ENCODE measurements around the gene BBS9.
"Not testable (repeated sequence)": the region's sequence is repeated elsewhere in the genome, so short reads cannot be mapped to it uniquely, and the experiment has no call there.

BBS9 gene

DNA sequence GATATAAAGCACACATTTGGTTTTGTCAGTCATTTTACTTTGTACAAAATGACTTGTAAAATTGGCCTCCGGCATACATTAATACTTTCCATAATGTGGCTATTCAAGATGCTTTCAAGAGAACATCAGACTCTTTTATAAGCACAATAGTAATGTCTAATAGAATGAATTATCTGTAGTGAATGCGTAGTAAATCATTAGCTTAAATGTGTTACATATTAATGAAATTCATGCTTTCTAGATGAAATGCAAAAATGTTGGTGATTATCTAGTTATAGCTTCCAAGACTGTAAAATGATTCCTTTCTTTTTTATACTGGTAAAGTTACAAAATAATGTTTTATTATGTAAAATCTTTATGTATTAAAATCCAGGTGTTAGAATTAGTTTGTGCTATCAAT is 144.0 kb downstream of the BBS9 start:
- Histone ChIP-seq H3K27ac (ENCODE audit: low read length) (no peak overlapping the region), H3K27me3 (ENCODE audit: control insufficient read depth in 1 of 2, insufficient read depth in 2 of 2, low read length in 2 of 2) (no peaks in the 10 kb centered on the region), H3K4me3 (ENCODE audit: low read length in 2 of 2) (no peak overlapping the region), H3K9me3 (ENCODE audit: control insufficient read depth in 2 of 2, low read length in 2 of 2) (peaks cover under 1% of the 10 kb centered on the region in 2 donors), H3K36me3 (ENCODE audit: control insufficient read depth in 2 of 2, insufficient read depth in 2 of 2, low read length in 2 of 2) (peaks cover 2 to 3% of the 10 kb centered on the region in 2 donors), H3K9ac (ENCODE audit: low read length in 2 of 2) (no peak overlapping the region), H3K4me1 (ENCODE audit: control insufficient read depth, insufficient read depth, low read length) (no peaks in the 10 kb centered on the region)

DNA sequence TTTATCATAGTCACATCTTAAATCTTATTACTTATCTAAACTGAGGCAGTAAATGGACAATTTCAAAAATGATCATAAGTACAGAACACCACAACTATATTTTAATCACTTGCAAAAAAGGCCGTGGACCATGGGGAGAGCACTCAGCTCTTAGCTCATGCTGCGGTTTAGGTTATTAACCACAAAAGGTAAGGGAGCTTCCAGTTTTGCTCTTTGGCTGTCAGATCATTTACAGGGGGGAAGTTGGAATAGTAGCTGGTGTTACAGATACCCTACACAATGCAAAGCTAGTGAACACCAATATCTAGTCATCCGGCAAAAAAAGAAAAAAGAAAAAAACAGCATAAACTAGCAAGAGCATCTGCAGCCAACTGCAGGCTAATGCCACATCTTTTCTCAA is 147.0 kb downstream of the BBS9 start:
- Histone ChIP-seq H3K9ac (ENCODE audit: low read length in 2 of 2) (no peak overlapping the region), H3K27me3 (ENCODE audit: control insufficient read depth in 1 of 2, insufficient read depth in 2 of 2, low read length in 2 of 2) (no peaks in the 10 kb centered on the region), H3K36me3 (ENCODE audit: control insufficient read depth in 2 of 2, insufficient read depth in 2 of 2, low read length in 2 of 2) (peaks cover 3 to 4% of the 10 kb centered on the region in 2 donors), H3K9me3 (ENCODE audit: control insufficient read depth in 2 of 2, low read length in 2 of 2) (peaks cover 5 to 7% of the 10 kb centered on the region in 2 donors), H3K4me3 (ENCODE audit: low read length in 2 of 2) (no peak overlapping the region), H3K27ac (ENCODE audit: low read length) (no peak overlapping the region), H3K4me1 (ENCODE audit: control insufficient read depth, insufficient read depth, low read length) (no peaks in the 10 kb centered on the region)

- Histone ChIP-seq H3K27ac (ENCODE audit: low read length) (no peak overlapping the region), H3K4me1 (ENCODE audit: control insufficient read depth, insufficient read depth, low read length) (no peaks in the 10 kb centered on the region), H3K27me3 (ENCODE audit: control insufficient read depth in 1 of 2, insufficient read depth in 2 of 2, low read length in 2 of 2) (no peaks in the 10 kb centered on the region), H3K9ac (ENCODE audit: low read length in 2 of 2) (no peak overlapping the region), H3K36me3 (ENCODE audit: control insufficient read depth in 2 of 2, insufficient read depth in 2 of 2, low read length in 2 of 2) (peaks cover 3 to 4% of the 10 kb centered on the region in 2 donors), H3K9me3 (ENCODE audit: control insufficient read depth in 2 of 2, low read length in 2 of 2) (peaks cover 5 to 7% of the 10 kb centered on the region in 2 donors), H3K4me3 (ENCODE audit: low read length in 2 of 2) (no peak overlapping the region)
Measured at GRCh38 chr7:33276729-33277128, 147.4 kb downstream of the BBS9 start.

DNA sequence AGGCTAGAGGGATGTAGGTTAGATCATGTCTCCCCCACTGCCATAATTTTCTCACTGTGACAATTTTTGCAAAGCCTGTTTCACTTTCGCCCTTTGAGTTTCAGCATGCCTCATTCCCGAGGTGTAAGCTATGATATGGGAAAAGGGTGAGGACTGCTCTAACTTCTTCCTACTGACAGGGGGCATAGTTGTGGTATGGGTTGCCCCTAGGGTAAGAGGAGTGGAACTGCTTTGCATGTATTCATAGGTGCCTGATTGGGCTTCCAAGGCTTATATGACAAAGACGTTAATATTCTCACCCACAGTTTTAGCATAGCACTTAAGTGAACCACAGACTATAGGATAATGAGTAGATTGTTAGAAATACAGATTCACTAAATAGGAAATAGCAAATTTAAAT is 148.7 kb downstream of the BBS9 start:
- no peaks in the 10 kb centered on the region for H3K4me1 ChIP-seq (ENCODE audit: control insufficient read depth, insufficient read depth, low read length)
- H3K4me3 ChIP-seq (ENCODE audit: low read length in 2 of 2), result no peak overlapping the region
- peaks cover 2 to 4% of the 10 kb centered on the region in 2 donors for H3K36me3 ChIP-seq (ENCODE audit: control insufficient read depth in 2 of 2, insufficient read depth in 2 of 2, low read length in 2 of 2)
- H3K27ac ChIP-seq (ENCODE audit: low read length), result no peak overlapping the region
- no peaks in the 10 kb centered on the region for H3K27me3 ChIP-seq (ENCODE audit: control insufficient read depth in 1 of 2, insufficient read depth in 2 of 2, low read length in 2 of 2)
- H3K9me3 ChIP-seq (ENCODE audit: control insufficient read depth in 2 of 2, low read length in 2 of 2), result peaks cover 5 to 7% of the 10 kb centered on the region in 2 donors
- no peak overlapping the region for H3K9ac ChIP-seq (ENCODE audit: low read length in 2 of 2)

DNA sequence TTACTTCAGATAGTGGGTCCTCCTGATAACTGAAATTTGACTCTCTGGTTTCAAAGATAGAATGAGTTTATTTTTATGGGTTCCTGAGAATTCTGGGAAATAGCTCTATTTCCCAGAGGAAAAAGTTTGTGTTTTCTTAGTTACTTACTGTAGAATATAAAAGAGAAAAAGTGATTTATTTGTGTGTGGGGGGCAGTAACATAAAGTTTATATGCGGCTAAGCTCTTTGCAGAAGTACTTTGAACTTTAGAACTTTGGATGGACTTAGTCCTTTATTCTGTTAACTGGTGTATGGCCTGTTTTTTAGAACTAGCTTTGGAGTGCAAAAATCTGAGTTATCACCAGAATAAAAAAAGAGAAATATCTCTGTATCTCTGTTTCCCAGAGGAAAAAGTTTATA is 157.1 kb downstream of the BBS9 start:
- Histone ChIP-seq H3K27ac (ENCODE audit: low read length) (no peak overlapping the region), H3K9me3 (ENCODE audit: control insufficient read depth in 2 of 2, low read length in 2 of 2) (no peaks in the 10 kb centered on the region), H3K4me3 (ENCODE audit: low read length in 2 of 2) (no peak overlapping the region), H3K36me3 (ENCODE audit: control insufficient read depth in 2 of 2, insufficient read depth in 2 of 2, low read length in 2 of 2) (no peaks in the 10 kb centered on the region), H3K27me3 (ENCODE audit: control insufficient read depth in 1 of 2, insufficient read depth in 2 of 2, low read length in 2 of 2) (no peaks in the 10 kb centered on the region), H3K4me1 (ENCODE audit: control insufficient read depth, insufficient read depth, low read length) (no peaks in the 10 kb centered on the region), H3K9ac (ENCODE audit: low read length in 2 of 2) (no peak overlapping the region)

- Histone ChIP-seq H3K9me3 (ENCODE audit: control insufficient read depth in 2 of 2, low read length in 2 of 2) (no peaks in the 10 kb centered on the region), H3K4me1 (ENCODE audit: control insufficient read depth, insufficient read depth, low read length) (no peaks in the 10 kb centered on the region), H3K36me3 (ENCODE audit: control insufficient read depth in 2 of 2, insufficient read depth in 2 of 2, low read length in 2 of 2) (no peaks in the 10 kb centered on the region), H3K9ac (ENCODE audit: low read length in 2 of 2) (no peak overlapping the region), H3K27me3 (ENCODE audit: control insufficient read depth in 1 of 2, insufficient read depth in 2 of 2, low read length in 2 of 2) (no peaks in the 10 kb centered on the region), H3K27ac (ENCODE audit: low read length) (no peak overlapping the region), H3K4me3 (ENCODE audit: low read length in 2 of 2) (no peak overlapping the region)
Measured at GRCh38 chr7:33287738-33288137, 158.4 kb downstream of the BBS9 start.

- no peak overlapping the region for H3K27ac ChIP-seq (ENCODE audit: low read length)
- no peaks in the 10 kb centered on the region for H3K36me3 ChIP-seq (ENCODE audit: control insufficient read depth in 2 of 2, insufficient read depth in 2 of 2, low read length in 2 of 2)
- no peaks in the 10 kb centered on the region for H3K27me3 ChIP-seq (ENCODE audit: control insufficient read depth in 1 of 2, insufficient read depth in 2 of 2, low read length in 2 of 2)
- no peak overlapping the region for H3K9ac ChIP-seq (ENCODE audit: low read length in 2 of 2)
- no peak overlapping the region for H3K4me3 ChIP-seq (ENCODE audit: low read length in 2 of 2)
- no peaks in the 10 kb centered on the region for H3K4me1 ChIP-seq (ENCODE audit: control insufficient read depth, insufficient read depth, low read length)
- H3K9me3 ChIP-seq (ENCODE audit: control insufficient read depth in 2 of 2, low read length in 2 of 2), result peaks cover 0 to 8% of the 10 kb centered on the region in 2 donors
Measured at GRCh38 chr7:33298848-33299247, 169.5 kb downstream of the BBS9 start.

- Histone ChIP-seq H3K27ac (ENCODE audit: low read length) (no peak overlapping the region), H3K36me3 (ENCODE audit: control insufficient read depth in 2 of 2, insufficient read depth in 2 of 2, low read length in 2 of 2) (no peaks in the 10 kb centered on the region), H3K4me3 (ENCODE audit: low read length in 2 of 2) (no peak overlapping the region), H3K4me1 (ENCODE audit: control insufficient read depth, insufficient read depth, low read length) (no peaks in the 10 kb centered on the region), H3K9ac (ENCODE audit: low read length in 2 of 2) (no peak overlapping the region), H3K27me3 (ENCODE audit: control insufficient read depth in 1 of 2, insufficient read depth in 2 of 2, low read length in 2 of 2) (no peaks in the 10 kb centered on the region), H3K9me3 (ENCODE audit: control insufficient read depth in 2 of 2, low read length in 2 of 2) (peaks cover 0 to 8% of the 10 kb centered on the region in 2 donors)
Measured at GRCh38 chr7:33299425-33299824, 170.1 kb downstream of the BBS9 start.

GRCh38 chr7:33300131-33300530 is 170.8 kb downstream of the BBS9 start:
- no peak overlapping the region for H3K4me3 ChIP-seq (ENCODE audit: low read length in 2 of 2)
- H3K9ac ChIP-seq (ENCODE audit: low read length in 2 of 2), result no peak overlapping the region
- no peaks in the 10 kb centered on the region for H3K4me1 ChIP-seq (ENCODE audit: control insufficient read depth, insufficient read depth, low read length)
- H3K27ac ChIP-seq (ENCODE audit: low read length), result no peak overlapping the region
- H3K36me3 ChIP-seq (ENCODE audit: control insufficient read depth in 2 of 2, insufficient read depth in 2 of 2, low read length in 2 of 2), result no peaks in the 10 kb centered on the region
- no peaks in the 10 kb centered on the region for H3K27me3 ChIP-seq (ENCODE audit: control insufficient read depth in 1 of 2, insufficient read depth in 2 of 2, low read length in 2 of 2)
- peaks cover 0 to 8% of the 10 kb centered on the region in 2 donors for H3K9me3 ChIP-seq (ENCODE audit: control insufficient read depth in 2 of 2, low read length in 2 of 2)

GRCh38 chr7:33300742-33301141 is 171.4 kb downstream of the BBS9 start:
- no peaks in the 10 kb centered on the region for H3K27me3 ChIP-seq (ENCODE audit: control insufficient read depth in 1 of 2, insufficient read depth in 2 of 2, low read length in 2 of 2)

GRCh38 chr7:33303978-33304557 is 174.7 kb downstream of the BBS9 start:
- H3K27me3 ChIP-seq (ENCODE audit: control insufficient read depth in 1 of 2, insufficient read depth in 2 of 2, low read length in 2 of 2); H3K27ac ChIP-seq (ENCODE audit: low read length); H3K36me3 ChIP-seq (ENCODE audit: control insufficient read depth in 2 of 2, insufficient read depth in 2 of 2, low read length in 2 of 2); H3K4me3 ChIP-seq (ENCODE audit: low read length in 2 of 2); H3K4me1 ChIP-seq (ENCODE audit: control insufficient read depth, insufficient read depth, low read length); H3K9ac ChIP-seq (ENCODE audit: low read length in 2 of 2); H3K9me3 ChIP-seq (ENCODE audit: control insufficient read depth in 2 of 2, low read length in 2 of 2): not testable (repeated sequence)

More at GRCh38 chr7:33300742-33301141, 171.4 kb downstream of the BBS9 start:
- Histone ChIP-seq H3K4me1 (ENCODE audit: control insufficient read depth, insufficient read depth, low read length) (no peaks in the 10 kb centered on the region), H3K9me3 (ENCODE audit: control insufficient read depth in 2 of 2, low read length in 2 of 2) (peaks cover 0 to 8% of the 10 kb centered on the region in 2 donors), H3K9ac (ENCODE audit: low read length in 2 of 2) (no peak overlapping the region), H3K36me3 (ENCODE audit: control insufficient read depth in 2 of 2, insufficient read depth in 2 of 2, low read length in 2 of 2) (no peaks in the 10 kb centered on the region), H3K4me3 (ENCODE audit: low read length in 2 of 2) (no peak overlapping the region), H3K27ac (ENCODE audit: low read length) (no peak overlapping the region)

Measured in stomach smooth muscle (tissue), 2 donors.